Spinal cord (tissue), 10 donors: Measurements from ENCODE around the gene DIP2A. TPM values are rescaled to one million over a fixed set of nuclear protein-coding genes. Genes with fewer than 3 reads are reported as not detected.

ENCODE experiments used
- DNase-seq, 6 donors: peaks; one replicate each; pipeline versions ENCODE4 v3.0.0 to v3.0.0-alpha.2; 2013 to 2015; ENCODE audit warnings: low spot score in 6 of 6, low read depth in 4 of 6
- H3K27ac ChIP-seq: one replicate; pipeline ENCODE4 v1.5.1; 2013; ENCODE audit warnings: low read depth, low read length, control low read depth
- H3K27me3 ChIP-seq: one replicate; pipeline ENCODE4 v1.6.1; 2013; ENCODE audit warnings: low read length; ENCODE audit not compliant: control insufficient read depth, insufficient read depth
- H3K36me3 ChIP-seq: one replicate; pipeline ENCODE4 v1.6.1; 2013; ENCODE audit warnings: low read length; ENCODE audit not compliant: control insufficient read depth, insufficient read depth
- H3K4me1 ChIP-seq: one replicate; pipeline ENCODE4 v1.6.1; 2013; ENCODE audit warnings: low read length; ENCODE audit not compliant: control insufficient read depth, insufficient read depth
- H3K4me3 ChIP-seq: one replicate; pipeline ENCODE4 v1.5.1; 2013; ENCODE audit warnings: low read depth, low read length, control low read depth
- H3K9me3 ChIP-seq: one replicate; pipeline ENCODE4 v1.6.1; 2013; ENCODE audit warnings: low read length; ENCODE audit not compliant: control insufficient read depth, insufficient read depth
- WGBS: methylation state at CpG from one replicate; pipeline ENCODE4 v1.1.5; 2013; ENCODE audit warnings: missing lambda C conversion rate; ENCODE audit not compliant: insufficient coverage; 5-methylcytosine and 5-hydroxymethylcytosine counted together
- polyA plus RNA-seq, 2 donors: library from polyadenylated mRNA; unstranded; fragments of 120-200 nt; gene quantifications; one replicate each; pipeline ENCODE4 v1.2.1, GENCODE V29; 2013; ENCODE audit not compliant: insufficient read length in 2 of 2
- total RNA-seq, 2 donors: library from RNA; depleted of rRNA in 1 of 2; stranded (reverse); fragments of 120-200 nt in 1 of 2; fragments of >200 nt in 1 of 2; gene quantifications; one replicate each; pipeline versions ENCODE4 v1.2.3 to v1.2.4, GENCODE V29; 2013 to 2014
- donor health status: healthy.

Gene DIP2A
- total and polyA plus RNA-seq, 4 donors = 41.2 to 69.6 (median 43.2) TPM

DNA sequence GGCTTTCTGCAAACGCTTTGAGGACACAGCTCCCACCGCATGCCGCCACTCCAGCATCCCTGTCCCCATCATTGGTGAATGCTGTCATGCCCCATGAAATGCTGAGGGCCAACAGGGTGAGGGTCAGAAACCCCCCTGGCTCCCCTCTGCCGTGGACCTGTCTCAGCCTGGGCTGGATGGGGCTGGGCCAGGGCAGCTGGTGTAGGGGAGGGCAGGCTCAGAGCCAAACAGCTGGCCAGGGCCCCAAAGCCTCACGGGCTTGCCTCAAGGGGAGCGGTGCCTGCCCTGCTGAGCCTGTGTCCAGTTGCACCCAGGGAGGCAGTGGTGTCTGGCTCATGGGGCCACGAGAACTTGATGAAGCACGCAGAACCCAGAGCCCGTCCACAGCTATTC, 96.5 kb downstream of the DIP2A start:
- no peaks in the 10 kb centered on the region for H3K9me3 ChIP-seq
- no peak for DNase-seq
- WGBS = 95% methylated on average over 9 of the region's 9 CpGs
- H3K4me1 ChIP-seq = peaks cover 3% of the 10 kb centered on the region
- H3K4me3 ChIP-seq = no peak overlapping the region
- peaks cover 76% of the 10 kb centered on the region for H3K36me3 ChIP-seq
- H3K27ac ChIP-seq = no peak overlapping the region
- no peaks in the 10 kb centered on the region for H3K27me3 ChIP-seq

DNA sequence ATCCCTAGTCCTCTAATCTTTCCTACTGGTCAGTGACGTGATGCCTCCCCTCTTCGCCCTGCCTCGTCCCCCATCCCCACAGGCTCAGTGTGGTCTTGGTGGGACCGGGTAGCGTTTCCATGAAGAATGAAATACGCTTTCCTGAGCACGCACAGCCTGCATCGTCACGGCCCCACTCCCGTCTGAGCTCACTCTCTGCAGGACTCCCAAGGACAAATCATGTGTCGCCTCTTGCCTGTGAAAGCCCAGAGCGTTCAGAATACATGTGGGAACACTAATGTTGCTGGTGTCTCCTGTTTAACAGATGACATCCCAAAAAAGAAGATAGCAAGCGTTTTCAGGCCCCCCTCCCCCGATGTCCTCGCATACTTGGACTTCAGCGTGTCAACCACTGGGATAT, 97.0 kb downstream of the DIP2A start:
- Histone ChIP-seq H3K9me3 (no peaks in the 10 kb centered on the region), H3K27ac (no peak overlapping the region), H3K27me3 (no peaks in the 10 kb centered on the region), H3K4me3 (no peak overlapping the region), H3K4me1 (peaks cover 3% of the 10 kb centered on the region), H3K36me3 (peaks cover 75% of the 10 kb centered on the region)
- no peak for DNase-seq
- WGBS = 94% methylated on average over 16 of the region's 16 CpGs

DNA sequence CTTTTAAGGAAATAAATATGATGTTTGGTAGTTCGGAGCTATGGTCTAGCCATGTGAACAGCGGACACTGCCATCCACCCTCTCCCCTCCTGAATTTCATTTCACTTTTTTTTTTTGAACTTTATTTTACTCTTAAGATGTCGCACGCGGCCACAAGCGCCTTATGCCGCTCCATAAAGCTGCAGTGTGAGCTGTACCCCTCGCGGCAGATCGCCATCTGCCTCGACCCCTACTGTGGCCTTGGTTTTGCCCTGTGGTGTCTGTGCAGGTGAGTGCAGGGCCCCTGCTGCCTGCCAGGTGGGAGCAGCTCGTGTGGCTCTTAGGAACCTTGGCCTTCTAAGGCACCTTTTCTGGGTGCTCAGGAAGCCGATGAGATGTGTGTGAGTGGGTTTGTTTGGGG, 98.1 kb downstream of the DIP2A start:
- Histone ChIP-seq H3K4me3 (no peak overlapping the region), H3K36me3 (peaks cover 76% of the 10 kb centered on the region), H3K27me3 (no peaks in the 10 kb centered on the region), H3K4me1 (peaks cover 3% of the 10 kb centered on the region), H3K27ac (no peak overlapping the region), H3K9me3 (no peaks in the 10 kb centered on the region)
- no peak for DNase-seq
- 93% methylated on average over 10 of the region's 13 CpGs for WGBS

DNA sequence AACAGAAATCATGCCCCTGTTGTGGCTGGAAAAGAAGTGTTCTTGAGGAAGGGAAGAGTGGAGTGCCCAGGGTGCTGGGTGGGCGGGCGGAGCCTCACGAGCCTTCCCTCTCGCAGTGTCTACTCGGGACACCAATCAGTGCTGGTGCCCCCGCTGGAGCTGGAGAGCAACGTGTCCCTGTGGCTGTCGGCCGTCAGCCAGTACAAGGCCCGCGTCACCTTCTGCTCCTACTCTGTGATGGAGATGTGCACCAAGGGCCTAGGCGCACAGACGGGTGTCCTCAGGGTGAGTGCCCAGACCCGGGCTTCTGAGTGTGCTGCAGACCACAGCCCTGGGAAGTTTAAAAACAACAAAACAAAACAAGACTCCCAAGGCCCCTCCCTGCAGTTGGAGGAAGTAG, 98.8 kb downstream of the DIP2A start:
- Histone ChIP-seq H3K36me3 (peaks cover 81% of the 10 kb centered on the region), H3K27me3 (no peaks in the 10 kb centered on the region), H3K4me1 (peaks cover 3% of the 10 kb centered on the region), H3K9me3 (no peaks in the 10 kb centered on the region), H3K27ac (no peak overlapping the region), H3K4me3 (no peak overlapping the region)
- no peak for DNase-seq
- 92% methylated on average over 11 of the region's 14 CpGs for WGBS

DNA sequence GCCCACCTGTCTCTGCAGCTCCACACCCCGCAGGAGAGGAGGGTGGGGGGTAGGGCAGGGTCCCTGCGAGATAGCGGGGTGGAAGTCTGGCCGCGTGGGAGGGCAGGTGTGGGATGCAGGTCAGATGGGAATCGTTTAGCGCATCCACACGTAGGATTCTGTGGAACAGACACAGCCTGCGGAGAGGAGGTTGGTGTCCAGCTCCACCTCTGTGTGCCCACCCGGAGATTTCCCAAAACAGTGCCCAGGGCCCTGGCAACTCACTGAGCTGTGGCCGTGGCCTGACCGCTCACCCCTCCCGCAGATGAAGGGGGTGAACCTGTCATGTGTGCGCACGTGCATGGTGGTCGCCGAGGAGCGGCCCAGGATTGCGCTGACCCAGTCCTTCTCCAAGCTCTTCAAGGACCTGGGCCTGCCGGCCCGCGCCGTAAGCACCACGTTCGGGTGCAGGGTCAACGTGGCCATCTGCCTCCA, 99.3 kb downstream of the DIP2A start:
- Histone ChIP-seq H3K4me3 (no peak overlapping the region), H3K36me3 (peaks cover 83% of the 10 kb centered on the region), H3K27ac (no peak overlapping the region), H3K27me3 (no peaks in the 10 kb centered on the region), H3K9me3 (no peaks in the 10 kb centered on the region), H3K4me1 (peaks cover 3% of the 10 kb centered on the region)
- 93% methylated on average over 25 of the region's 26 CpGs for WGBS
- DNase-seq = no peak

DNA sequence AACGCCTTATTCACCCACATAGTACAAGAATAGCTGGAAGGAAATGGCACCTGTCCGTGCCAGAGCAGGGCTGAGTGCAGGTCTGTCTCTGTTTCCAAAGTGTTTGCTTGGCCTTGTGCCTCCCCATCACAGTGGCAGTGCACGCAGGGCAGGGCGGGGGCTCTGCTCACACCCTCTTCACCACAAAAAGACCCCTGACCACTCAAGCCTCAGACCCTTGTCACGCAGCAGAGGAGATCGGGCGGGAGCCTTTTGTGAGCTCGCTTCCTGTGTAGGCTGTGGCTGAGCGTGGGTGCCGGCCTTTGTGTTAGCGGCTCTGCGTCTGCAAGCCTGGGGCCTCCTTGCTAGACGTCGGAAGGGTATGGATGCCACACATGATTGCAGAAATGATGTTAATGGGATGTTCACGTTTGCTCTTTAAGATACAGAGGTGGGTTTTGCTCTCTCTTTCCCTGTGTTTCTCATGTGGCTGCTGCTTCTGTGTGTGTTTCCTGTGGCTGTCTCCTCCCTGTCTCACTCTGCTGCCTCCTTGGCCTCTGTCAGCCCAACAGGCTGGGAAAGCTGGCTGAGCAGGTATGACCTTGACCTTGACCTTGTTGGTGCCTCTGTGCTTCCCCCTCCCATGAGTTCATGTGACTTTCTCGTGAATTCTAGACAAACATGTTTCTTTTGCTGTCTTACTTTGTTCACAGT, 100.7 kb downstream of the DIP2A start:
- DNase-seq = no peak
- no peak overlapping the region for H3K27ac ChIP-seq
- 85% methylated on average over 15 of the region's 16 CpGs for WGBS
- H3K4me3 ChIP-seq = no peak overlapping the region
- H3K36me3 ChIP-seq = peaks cover 83% of the 10 kb centered on the region
- no peaks in the 10 kb centered on the region for H3K9me3 ChIP-seq
- no peaks in the 10 kb centered on the region for H3K27me3 ChIP-seq
- H3K4me1 ChIP-seq = peaks cover 3% of the 10 kb centered on the region

DNA sequence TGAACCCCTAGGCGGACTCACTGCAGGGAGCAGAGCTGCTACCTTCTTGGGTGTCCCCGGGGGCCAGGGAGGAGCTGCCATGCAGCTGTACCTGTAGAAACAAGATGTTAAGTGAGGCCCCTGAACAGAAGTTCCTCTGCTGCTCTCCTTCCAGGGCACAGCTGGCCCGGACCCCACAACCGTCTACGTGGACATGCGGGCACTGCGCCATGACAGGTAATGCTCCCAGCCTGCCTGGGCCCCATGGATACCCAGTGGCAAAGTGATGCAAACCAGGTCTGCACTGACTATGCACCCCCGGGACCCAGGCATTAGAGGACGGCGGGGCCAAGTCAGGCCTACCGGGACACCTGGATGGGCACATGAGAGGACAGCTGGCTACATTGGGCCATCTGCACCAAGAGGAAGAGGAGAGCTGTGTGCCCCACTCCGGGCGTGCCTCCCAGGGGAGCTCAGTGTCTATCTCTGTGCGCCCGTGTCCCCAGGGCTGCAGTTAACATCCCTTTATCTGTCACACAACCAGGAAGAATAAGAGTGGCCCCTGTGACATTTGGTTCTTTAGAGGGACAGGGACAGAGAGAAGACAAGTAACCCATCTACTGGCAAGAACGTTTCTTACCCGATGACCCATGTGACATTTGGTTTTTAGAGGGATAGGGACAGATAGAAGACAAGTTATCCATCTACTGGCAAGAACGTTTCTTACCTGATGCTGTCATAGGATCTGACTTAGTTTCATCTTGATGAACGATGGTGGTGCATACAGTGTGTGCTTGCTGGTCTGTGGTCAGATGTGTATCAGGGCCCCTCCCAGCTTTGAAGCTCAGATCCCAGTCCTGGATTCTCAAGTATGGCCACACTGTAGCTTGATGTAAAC, 102.1 kb downstream of the DIP2A start:
- 95% methylated on average over 15 of the region's 19 CpGs for WGBS
- Histone ChIP-seq H3K36me3 (peaks cover 83% of the 10 kb centered on the region), H3K27ac (no peak overlapping the region), H3K27me3 (no peaks in the 10 kb centered on the region), H3K9me3 (no peaks in the 10 kb centered on the region), H3K4me1 (peaks cover 3% of the 10 kb centered on the region), H3K4me3 (no peak overlapping the region)
- no peak for DNase-seq

DNA sequence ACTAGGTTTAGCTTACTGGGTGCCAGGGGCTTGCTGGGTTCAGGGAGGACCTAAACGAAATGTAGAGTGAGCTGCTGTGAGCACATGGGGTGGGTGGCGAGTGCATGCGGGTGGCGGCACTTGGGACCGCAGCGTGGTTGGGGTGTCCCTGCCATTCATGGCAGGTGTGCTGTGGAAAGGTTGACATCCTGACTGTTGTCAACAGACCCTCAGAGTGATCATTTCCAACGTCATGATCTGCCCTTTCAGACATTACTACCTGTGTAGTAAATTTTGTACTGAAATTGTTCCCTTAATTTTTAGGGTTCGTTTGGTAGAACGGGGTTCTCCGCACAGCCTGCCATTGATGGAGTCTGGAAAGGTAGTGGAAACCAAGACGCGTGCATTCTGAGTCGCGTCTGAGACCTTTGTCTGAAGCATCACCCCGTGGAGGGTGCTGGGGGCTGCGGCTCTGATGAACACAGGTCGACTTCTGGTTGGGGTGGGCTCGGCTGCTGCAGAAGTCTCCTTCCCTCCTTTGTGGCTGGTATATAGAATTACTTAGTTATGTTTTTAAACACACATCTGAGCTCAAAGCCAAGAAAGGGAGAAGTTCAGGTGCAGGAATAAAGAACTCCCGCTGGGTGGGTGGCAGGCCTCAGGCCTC, 102.9 kb downstream of the DIP2A start:
- no peaks in the 10 kb centered on the region for H3K27me3 ChIP-seq
- no peaks in the 10 kb centered on the region for H3K9me3 ChIP-seq
- 96% methylated on average over 12 of the region's 19 CpGs for WGBS
- H3K4me1 ChIP-seq = peaks cover 3% of the 10 kb centered on the region
- no peak for DNase-seq
- peaks cover 85% of the 10 kb centered on the region for H3K36me3 ChIP-seq
- H3K4me3 ChIP-seq = no peak overlapping the region
- H3K27ac ChIP-seq = no peak overlapping the region

DNA sequence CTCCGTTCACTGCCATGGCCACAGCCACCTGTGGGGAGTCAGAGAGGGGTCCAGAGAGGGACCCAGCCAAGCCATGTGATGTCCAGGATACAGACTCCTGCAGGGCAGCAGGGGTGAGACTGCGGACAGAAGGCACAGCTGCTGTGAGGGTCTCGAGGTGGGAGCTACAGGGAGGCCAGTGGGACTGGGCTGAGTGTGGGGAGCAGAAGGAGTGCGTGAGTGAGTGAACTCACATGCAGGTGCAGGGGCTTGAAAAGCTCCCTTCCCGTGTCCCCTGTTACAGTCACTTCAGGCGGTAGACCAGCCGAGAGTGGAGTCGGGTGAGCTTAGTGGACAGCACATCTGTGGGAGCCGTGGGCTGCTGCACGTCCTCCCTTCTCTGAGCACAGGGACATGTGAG, 103.8 kb downstream of the DIP2A start:
- 93% methylated on average over 10 of the region's 10 CpGs for WGBS
- H3K27ac ChIP-seq = no peak overlapping the region
- H3K4me1 ChIP-seq = peaks cover 3% of the 10 kb centered on the region
- no peaks in the 10 kb centered on the region for H3K9me3 ChIP-seq
- H3K4me3 ChIP-seq = no peak overlapping the region
- DNase-seq = no peak
- H3K27me3 ChIP-seq = no peaks in the 10 kb centered on the region
- H3K36me3 ChIP-seq = peaks cover 86% of the 10 kb centered on the region
